RKO (cell line): ENCODE measurements around the gene SORBS2.

Experiments
- DNase-seq: peaks from one replicate; pipeline ENCODE4 v3.0.0-alpha.2; 2016; ENCODE audit warnings: low spot score

SORBS2 gene

GRCh38 chr4:185637163-185637875 is 174.7 kb downstream of the SORBS2 start:
- no peak for DNase-seq

GRCh38 chr4:185634066-185634652 is 177.8 kb downstream of the SORBS2 start:
- peak; percentile 12 for DNase-seq

GRCh38 chr4:185626798-185627197 is 185.2 kb downstream of the SORBS2 start:
- no peak for DNase-seq

DNA sequence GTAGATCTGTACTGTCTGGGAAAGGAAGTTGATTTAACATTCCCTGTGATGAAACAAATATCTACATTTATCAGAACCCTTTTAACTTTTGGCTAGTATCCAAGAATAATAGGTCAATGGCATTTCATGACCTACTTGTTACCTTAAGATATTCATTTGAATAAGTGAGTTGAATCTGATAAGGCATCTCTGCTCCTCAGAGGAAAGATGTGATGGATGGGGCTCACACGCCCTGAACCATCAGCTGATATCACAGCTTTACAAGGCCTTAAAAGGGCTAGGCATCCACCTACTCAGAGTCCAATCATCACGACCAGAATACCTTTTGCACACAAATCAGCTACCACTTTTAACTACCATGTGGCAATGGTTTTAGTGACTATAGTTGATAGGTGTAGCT is 186.5 kb downstream of the SORBS2 start:
- no peak for DNase-seq

GRCh38 chr4:185624259-185624589 is 187.8 kb downstream of the SORBS2 start:
- DNase-seq = no peak

DNA sequence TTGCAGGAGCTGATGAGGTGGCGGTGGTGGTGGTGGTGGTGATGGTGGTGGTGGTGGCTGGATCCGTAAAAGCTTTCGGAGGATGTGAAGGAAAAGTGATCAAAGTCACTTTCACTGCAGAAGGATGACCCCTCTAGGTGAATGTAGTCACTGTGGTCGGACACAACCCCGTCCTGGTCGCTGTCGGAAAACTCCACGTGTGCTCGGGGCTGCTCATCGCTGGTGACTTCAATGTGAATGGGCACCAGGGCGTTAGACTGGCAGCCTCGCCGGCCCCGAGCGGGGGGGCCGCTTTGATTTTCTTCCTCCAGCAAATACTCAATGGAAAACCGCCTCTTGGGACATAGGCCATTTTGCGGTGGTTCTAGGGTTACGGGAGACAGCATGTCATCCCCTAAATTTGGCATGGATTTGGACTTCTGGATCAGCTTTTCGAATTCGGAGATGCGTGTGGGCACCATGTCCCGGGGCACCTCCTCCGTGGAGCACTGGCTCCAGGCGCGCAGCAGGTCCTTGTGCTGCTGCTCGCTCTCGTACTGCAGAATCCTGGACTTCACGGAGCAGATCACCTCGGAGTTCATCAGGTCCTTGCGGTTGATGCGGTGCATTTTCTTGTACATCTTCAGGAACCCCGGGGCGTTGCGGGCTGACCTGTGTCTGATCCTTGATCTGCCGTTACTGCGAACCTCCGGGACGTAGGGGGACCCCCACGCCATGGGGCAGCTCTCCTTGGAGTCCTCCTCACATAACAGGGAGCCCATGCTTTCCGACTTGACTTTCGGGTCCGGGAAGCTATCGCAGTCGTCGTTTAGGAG is 188.3 kb downstream of the SORBS2 start:
- no peak for DNase-seq

DNA sequence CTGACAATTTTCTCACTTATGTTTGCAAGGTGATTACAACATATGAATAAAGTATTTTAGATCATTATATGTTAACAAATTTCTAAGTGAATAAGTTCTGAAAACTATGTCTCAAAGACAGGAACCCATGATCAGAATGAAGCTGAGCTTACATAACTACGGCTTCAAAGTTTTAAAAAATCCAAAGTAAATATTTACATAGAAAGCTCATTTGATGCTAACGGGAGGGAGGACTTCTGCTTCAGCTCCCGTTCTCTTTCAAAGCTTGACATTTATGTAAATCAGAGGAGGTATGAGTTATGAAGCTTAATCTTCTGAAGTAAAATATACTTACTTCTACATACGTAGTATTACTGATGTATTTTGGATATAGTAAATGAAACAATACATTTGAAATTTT is 203.8 kb downstream of the SORBS2 start:
- DNase-seq = no peak

DNA sequence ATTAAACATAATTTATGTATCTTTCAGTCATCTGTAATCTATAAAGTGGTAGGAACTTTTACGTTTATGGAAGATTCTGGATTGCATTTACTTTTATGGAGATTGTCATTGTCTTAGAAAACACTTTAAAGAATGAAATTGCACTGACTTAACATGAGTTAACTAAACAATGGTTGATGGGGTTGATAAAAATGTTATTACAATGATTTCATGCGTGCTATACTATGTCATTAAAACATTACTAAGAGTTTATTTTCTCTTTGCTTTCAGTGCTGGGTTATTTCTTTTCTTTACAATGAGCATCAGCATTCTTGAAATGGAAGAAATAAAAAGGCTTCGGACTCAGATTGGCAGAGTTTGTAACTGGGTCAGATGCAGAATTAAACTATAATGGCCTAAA is 209.6 kb downstream of the SORBS2 start:
- DNase-seq = no peak

DNA sequence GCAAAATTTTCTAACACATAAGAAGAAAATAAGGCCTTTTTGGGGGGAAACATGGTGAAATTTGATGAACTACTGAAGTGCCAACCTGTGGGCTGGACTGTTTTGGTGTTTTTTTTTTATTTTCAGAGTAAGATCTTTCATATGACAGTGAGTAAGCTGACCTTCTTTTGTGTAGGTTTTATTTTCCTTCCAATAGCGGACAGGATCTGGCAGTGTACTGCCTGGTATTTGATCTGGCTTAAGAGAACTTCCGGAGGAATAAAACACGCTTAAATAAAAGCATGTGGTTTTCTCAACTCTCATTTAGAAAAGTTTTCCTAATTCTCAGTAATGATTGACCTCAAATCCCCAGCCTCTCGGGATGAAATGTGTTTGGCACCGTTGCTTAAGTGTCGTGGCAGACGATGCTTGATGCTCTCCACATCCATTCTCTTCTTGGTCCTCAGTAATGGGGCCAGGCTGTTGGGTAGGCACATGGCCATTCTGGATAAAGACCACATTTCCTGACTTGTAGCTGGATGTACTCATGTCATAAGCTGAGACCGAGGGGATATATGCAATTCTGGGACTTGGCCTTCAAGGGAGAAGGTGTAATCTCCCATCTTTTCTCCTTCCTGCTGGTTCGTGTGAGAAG is 211.1 kb downstream of the SORBS2 start:
- DNase-seq = no peak

GRCh38 chr4:185599553-185600243 is 212.3 kb downstream of the SORBS2 start:
- DNase-seq = no peak

- DNase-seq = no peak
Measured at GRCh38 chr4:185598846-185599552, 213.0 kb downstream of the SORBS2 start.

DNA sequence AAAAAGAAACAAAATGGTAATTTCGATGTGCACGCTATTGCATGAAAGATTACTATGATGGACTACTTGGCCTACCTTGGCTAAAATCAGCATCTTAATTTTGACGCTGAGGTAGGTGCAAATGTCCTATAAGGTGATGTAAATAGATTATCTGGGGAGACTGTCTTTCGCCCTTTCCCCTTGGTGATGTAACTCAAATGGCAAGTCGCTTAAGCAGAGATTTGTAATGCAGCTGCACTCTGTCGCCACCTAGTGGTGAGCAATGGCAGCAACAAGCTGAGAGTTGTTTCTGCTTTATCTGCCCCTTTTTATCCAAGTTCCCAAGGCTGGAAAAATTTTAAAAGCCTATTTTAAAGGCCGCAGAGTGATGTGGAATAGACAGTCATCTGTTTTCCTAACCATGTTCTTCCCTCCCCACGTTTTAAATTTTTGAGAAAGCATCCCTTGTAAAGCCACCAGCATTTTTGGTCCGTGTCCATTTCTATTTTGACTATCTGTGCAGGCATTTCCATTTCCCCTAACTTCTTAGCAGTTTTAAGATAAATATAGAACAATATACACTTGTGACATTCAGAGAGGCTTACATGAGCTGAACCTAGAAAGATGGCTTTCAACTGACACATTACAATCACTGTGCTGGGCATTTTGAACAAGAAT is 214.3 kb downstream of the SORBS2 start:
- peak; percentile 76 for DNase-seq

DNA sequence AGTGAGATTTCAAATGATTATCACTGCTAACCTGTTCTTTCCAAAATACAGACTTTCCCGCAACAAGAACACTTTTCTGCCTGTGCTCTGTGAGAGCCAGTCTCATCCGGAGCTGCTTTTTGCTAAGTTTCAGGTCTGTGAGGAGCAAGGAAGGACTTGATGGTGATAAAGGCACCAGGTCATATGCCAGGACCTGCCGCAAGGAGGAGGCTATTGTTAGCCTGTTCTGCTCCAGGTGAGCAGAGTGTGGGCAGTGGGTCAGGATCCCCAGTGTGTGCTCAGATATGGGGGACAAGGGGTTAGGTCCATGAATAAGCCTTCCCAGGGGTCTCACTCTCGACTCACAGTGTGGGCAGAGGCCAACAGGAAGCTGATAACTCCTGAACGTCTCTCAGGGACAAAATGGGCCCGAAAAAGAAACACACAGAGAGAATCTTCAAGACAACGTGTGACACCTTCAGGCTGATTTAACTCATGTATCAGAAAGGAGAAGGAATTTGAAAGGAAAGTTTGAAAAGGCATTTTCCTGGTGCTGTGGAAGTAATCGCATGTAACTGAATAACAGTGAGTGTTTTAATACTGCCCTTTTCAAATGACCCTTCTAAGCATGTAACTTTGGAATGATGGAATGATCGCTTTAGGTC is 219.0 kb downstream of the SORBS2 start:
- no peak for DNase-seq

GRCh38 chr4:185592438-185592837 is 219.6 kb downstream of the SORBS2 start:
- DNase-seq = no peak

DNA sequence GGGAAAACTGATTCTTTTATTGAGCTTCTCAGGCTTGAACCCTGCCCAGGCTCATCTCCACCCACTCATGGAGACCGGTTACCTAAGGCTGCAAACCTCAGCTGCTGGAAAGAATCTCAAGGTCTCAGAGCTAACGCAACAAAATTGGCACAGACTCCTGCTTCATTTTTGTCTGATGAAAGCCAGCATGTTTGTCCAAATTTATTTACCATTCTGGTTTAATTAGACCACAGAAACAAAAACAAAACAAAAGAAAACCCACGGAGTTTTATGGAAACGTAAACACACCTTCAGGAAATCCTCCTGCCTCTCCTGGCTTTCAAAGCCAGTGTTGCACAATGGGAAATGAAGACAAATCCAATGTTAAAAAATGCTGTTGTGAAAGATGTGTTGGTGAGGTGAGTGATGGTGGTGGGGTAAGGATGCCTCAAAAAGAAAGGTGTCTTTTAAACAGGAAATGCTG is 220.3 kb downstream of the SORBS2 start:
- DNase-seq = no peak

- DNase-seq = no peak
Measured at GRCh38 chr4:185590982-185591381, 221.0 kb downstream of the SORBS2 start.

DNA sequence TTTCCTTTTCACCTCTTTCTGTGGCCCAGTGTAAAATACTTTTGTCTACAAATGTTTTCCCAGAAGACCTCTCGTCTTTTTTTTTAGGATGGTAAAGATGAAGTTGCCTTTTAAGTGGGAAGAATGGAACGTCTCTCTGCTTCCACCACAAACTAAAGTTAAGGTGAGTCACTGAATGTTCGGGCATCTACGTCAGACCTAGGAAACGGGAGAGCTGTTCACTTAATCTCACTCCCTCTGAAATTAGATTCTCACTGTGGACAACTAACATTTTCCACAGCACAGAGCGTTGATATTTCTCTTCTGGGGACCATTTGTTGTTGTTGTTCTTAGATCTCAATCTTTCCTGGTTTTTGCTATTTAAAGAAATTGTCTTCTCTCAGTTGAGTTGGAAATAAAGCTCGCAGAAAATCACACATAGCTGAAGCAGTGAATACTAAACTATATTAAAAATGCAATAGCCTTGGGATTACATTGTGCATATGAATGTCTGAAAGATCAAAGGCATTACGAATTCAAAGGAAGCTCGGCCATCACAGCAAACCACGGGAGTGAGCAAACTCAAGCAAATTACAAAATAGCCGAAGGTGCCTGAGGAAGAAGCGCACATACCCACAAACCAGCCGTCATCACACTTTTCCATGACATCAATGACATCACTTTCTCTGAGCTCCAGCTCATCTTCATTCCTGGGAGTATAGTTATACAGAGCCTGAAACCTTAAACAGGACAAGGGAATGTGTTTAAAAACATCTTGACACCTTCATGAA is 222.7 kb downstream of the SORBS2 start:
- DNase-seq = no peak

GRCh38 chr4:185587427-185588161 is 224.4 kb downstream of the SORBS2 start:
- no peak for DNase-seq

DNA sequence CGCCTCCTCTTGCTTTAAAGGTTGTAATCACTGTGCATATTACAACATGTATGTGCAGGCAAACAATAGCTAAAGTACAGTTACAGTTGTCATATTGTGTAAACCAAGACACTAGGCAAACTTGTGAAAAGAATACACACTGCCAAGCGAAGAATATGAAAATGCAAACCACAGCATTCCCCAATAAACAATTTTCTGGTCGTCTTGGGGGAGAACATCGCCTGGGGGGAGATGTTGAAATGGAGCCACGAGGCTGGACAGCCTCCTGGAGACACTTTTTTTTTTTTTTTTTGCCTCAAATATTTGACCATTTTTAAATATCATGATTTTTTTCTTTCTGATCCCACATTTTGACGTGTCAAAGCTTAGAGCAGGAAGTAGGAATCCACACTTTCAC is 225.0 kb downstream of the SORBS2 start:
- no peak for DNase-seq
